ENCODE data around the gene LIF.

The LIF gene

GRCh38 chr22:30245985-30246813, at the start of gene LIF:
TSS of gene LIF (minus strand) at chr22:30246759. CDS start at chr22:30246695, 64 bp downstream.
- TF ChIP-seq CSDC2 (CRISPR knock-in tag; IDR thresholded peaks at IDR 0.05) (0 out of 2 replicates have a peak, but pooled peaks have one; percentile 42), TCF4 (CRISPR knock-in tag; IDR thresholded peaks at IDR 0.05; ENCODE audit: borderline replicate concordance) (no peak)
- ATAC-seq, result peak; percentile 60

- TF ChIP-seq ZC3H10 (CRISPR knock-in tag; IDR thresholded peaks at IDR 0.05) (no peak), ZNF70 (CRISPR knock-in tag; IDR thresholded peaks at IDR 0.05) (no peak), TCF4 (CRISPR knock-in tag; IDR thresholded peaks at IDR 0.05; ENCODE audit: borderline replicate concordance) (no peak), SNAI2 (CRISPR knock-in tag; IDR thresholded peaks at IDR 0.05) (no peak), TSHZ2 (CRISPR knock-in tag; IDR thresholded peaks at IDR 0.05) (no peak), BACH2 (CRISPR knock-in tag; IDR thresholded peaks at IDR 0.05; ENCODE audit: borderline replicate concordance) (no peak), RARB (CRISPR knock-in tag; IDR thresholded peaks at IDR 0.05) (no peak), PATZ1 (CRISPR knock-in tag; IDR thresholded peaks at IDR 0.05; ENCODE audit: borderline replicate concordance) (no peak), CREB5 (CRISPR knock-in tag; IDR thresholded peaks at IDR 0.05; ENCODE audit: low read depth) (no peak), ZNF565 (CRISPR knock-in tag; conservative IDR thresholded peaks at IDR 0.05; ENCODE audit: low read depth) (no peak), POU6F1 (CRISPR knock-in tag; IDR thresholded peaks at IDR 0.05; ENCODE audit: borderline replicate concordance, low read depth) (no peak), ISL1 (CRISPR knock-in tag; IDR thresholded peaks at IDR 0.05) (no peak), CSDC2 (CRISPR knock-in tag; IDR thresholded peaks at IDR 0.05) (no peak)
- no peak for ATAC-seq
These were observed 49.8 kb upstream of the LIF start for GRCh38 chr22:30296324-30296723.

GRCh38 chr22:30295576-30295975, 49.0 kb upstream of the LIF start:
- TF ChIP-seq BACH2 (CRISPR knock-in tag; IDR thresholded peaks at IDR 0.05; ENCODE audit: borderline replicate concordance) (no peak), PATZ1 (CRISPR knock-in tag; IDR thresholded peaks at IDR 0.05; ENCODE audit: borderline replicate concordance) (no peak), SNAI2 (CRISPR knock-in tag; IDR thresholded peaks at IDR 0.05) (no peak), TSHZ2 (CRISPR knock-in tag; IDR thresholded peaks at IDR 0.05) (no peak), ZFP3 (CRISPR knock-in tag; IDR thresholded peaks at IDR 0.05) (no peak), TOX (CRISPR knock-in tag; IDR thresholded peaks at IDR 0.05; ENCODE audit: borderline replicate concordance) (no peak), ZNF565 (CRISPR knock-in tag; conservative IDR thresholded peaks at IDR 0.05; ENCODE audit: low read depth) (no peak), ZC3H10 (CRISPR knock-in tag; IDR thresholded peaks at IDR 0.05) (no peak)
- ATAC-seq, result no peak

Data from SK-N-SH treated with all-trans-retinoic acid at 6 μM for 48 hours (cell line).